ENCODE measurements around the gene PPP6R1.
"Not testable (repeated sequence)": the region's sequence is repeated elsewhere in the genome, so short reads cannot be mapped to it uniquely, and the experiment has no call there.

PPP6R1 gene

DNA sequence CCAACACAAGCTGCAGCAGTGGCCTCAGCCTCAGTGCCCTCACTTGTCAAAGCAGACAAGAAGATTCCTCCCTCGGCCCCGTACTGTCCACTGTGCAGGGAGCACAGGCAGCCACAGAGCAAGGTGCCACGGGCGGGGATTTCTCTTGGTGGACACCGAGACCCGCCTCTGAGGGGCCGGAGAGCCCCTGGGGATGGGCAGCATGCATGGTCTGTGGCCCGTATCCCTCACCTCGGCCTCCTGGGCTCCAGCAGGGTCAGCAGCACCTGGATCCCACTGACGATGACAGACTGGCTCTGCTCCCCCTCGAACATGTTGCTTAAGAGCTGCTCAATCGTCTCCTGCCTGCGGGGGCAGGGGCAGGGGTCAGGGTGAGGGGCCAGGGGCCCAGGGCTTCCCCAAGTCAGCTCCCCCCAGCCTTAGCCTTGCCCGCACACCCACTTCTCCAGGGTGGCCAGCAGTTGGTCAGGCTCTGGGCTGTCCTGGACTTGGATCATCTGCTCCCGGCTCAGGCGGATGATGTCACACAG, 16.8 kb downstream of the PPP6R1 start:
- no peak for DNase-seq

DNA sequence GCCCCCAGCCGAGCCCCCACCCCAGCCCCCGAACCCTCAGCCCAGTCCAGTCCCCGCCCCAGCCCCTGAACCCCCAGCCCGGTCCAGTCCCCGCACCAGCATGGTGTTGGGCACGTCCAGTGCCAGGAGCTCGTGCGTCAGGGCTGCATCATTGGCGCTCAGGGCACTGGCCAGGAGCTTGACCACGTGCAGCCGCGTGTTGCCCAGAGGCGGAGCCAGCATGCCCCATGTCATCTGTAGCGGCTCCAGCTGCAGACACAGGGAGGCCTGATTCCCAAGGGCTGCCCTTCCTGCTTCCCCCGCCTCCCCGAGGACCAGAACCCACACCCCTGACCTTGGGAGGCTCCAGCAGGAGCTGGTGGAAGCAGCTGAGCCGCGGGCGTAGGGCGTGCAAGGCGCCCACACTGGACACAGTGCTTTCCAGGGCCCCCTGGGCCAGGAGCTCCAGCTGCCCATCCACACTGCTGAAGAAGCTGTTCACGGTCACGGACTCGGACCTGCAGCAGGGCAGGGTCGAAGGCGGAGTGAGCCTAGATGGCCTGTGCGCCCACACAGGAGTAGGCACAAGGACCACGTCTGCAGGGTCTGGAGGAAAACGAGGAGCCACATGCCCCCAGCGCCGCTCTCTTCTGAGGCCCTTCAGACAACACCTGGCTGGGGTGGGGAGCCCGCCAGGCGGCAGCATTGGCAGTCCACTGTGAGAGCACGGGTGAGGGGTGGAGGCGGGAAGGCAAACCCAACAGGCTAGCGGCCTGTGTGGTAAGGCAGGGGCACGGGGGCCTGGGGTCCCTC, 17.5 kb downstream of the PPP6R1 start:
- DNase-seq, result no peak

DNA sequence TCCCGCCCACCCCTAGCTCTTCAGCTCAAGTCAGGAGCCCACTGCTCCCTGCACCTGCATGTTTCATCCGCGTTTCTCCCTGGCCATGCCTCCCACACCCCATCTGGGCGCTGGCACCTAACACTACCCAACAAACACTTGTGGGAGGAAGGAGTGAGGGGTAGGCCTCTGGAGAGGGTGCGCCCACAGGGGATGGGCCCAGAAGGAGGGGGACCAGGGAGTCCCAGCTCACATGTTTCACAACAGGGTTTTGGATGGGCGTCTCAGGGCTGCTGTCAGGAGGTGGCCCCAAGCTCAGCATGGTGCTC, 18.1 kb downstream of the PPP6R1 start:
- no peak for DNase-seq

GRCh38 chr19:55239004-55239403, 19.8 kb downstream of the PPP6R1 start:
- no peak for DNase-seq

DNA sequence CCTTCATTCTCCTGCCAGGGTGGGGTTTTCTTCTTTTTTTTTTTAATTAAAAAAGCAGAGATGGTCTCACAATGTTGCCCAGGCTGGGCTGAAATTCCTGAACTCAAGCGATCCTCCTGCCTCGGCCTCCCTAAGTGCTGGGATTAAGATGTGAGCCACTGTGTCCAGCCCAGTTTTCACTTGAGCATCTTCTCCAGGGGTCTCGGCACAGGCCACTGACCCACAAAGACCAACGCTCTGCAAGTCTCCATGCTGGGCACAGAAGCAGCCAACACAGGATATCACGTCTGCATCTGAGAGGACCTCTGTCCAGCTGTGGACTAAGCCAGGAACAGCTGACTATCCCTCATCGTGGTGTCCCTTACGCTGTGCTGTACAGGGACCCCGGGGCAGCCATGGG, 20.8 kb downstream of the PPP6R1 start:
- DNase-seq, result no peak

- no peak for DNase-seq
Measured at GRCh38 chr19:55232986-55233385, 25.8 kb downstream of the PPP6R1 start.

- DNase-seq, result no peak
Measured at GRCh38 chr19:55232286-55232602, 26.6 kb downstream of the PPP6R1 start.

GRCh38 chr19:55231391-55232285, 27.2 kb downstream of the PPP6R1 start:
- no peak for DNase-seq

DNA sequence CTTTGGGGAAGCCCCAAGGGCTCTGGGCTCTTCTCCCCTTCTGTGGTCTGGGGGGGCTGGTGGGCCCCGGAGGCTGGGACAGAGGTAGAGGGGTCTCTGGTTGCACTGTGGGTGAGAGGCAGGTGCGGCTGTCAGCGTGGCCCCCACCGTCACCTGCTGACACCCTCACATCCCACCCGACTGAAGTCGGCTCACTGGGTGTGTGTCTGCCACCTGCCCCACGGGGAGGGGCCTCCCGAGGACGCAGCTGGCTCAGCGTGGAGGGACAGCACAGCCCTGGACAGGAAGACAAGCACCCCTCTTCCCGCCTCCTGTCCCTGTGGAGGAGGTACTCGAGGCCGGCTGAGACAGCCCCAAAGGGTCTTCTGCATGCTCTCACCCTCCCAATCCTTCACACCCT, 28.0 kb downstream of the PPP6R1 start:
- DNase-seq, result no peak

- no peak for DNase-seq
Measured at GRCh38 chr19:55230329-55230728, 28.5 kb downstream of the PPP6R1 start.

- no peak for DNase-seq
Measured at GRCh38 chr19:55229789-55230182, 29.0 kb downstream of the PPP6R1 start.

DNA sequence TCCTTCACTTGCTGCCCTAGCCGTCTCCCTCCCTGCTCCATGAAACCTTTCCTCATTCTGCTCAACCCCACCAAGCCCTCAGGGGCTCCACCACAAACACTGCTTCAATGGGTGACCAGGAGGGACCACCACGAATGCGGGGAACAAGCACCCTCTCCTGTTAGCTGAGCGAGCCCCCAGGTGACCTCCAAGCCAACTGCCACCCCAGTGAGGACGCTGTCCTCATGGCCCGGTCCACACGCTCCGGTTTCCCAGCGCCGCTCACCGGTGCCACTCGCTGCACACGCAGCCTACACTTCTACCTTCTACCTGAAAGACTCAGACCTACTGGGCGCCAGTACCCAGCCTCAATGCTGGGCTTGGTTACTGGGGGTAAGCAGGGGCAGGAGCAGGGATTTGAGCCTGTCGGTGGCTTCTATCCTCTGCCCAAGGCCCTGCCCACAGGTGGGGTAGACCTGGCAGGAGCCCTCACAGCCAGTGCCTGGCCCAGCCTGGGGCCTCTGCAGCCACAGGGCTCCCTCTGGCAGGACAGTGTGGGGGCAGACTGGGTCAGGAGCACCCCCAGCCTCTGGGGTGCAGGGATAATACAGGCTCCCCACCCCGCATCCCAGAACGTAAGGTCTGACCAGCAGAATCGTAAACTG, 29.6 kb downstream of the PPP6R1 start:
- DNase-seq, result no peak

- no peak for DNase-seq
Measured at GRCh38 chr19:55228403-55229031, 30.3 kb downstream of the PPP6R1 start, which contains the start of gene TMEM86B. TMEM86B (minus strand) TSS chr19:55228763; CDS start chr19:55228741, 22 bp downstream.

DNA sequence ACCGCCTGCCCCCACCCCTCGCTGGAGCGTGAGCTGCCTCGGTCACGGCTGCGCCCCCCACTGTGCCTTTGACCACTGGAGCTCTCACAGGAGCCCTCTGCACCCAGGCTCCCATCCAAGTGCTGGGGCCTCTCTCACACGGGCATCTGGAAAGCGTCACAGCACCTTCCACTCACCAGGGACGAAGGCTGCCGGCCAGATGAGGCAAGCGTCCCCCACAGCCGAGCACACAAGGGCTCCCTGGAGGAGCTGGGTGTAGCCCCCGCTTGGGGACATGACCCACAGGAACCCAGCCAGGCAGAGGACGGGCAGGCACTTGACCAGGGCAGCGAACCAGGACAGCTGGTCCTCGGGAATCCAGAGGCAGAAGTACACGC, 30.8 kb downstream of the PPP6R1 start:
- DNase-seq, result no peak

- DNase-seq, result no peak
Measured at GRCh38 chr19:55227241-55228014, 31.4 kb downstream of the PPP6R1 start.

GRCh38 chr19:55226788-55227187, 32.0 kb downstream of the PPP6R1 start:
- DNase-seq, result no peak

- DNase-seq, result no peak
Measured at GRCh38 chr19:55226273-55226672, 32.5 kb downstream of the PPP6R1 start.

- no peak for DNase-seq
Measured at GRCh38 chr19:55225415-55225958, 33.3 kb downstream of the PPP6R1 start.

DNA sequence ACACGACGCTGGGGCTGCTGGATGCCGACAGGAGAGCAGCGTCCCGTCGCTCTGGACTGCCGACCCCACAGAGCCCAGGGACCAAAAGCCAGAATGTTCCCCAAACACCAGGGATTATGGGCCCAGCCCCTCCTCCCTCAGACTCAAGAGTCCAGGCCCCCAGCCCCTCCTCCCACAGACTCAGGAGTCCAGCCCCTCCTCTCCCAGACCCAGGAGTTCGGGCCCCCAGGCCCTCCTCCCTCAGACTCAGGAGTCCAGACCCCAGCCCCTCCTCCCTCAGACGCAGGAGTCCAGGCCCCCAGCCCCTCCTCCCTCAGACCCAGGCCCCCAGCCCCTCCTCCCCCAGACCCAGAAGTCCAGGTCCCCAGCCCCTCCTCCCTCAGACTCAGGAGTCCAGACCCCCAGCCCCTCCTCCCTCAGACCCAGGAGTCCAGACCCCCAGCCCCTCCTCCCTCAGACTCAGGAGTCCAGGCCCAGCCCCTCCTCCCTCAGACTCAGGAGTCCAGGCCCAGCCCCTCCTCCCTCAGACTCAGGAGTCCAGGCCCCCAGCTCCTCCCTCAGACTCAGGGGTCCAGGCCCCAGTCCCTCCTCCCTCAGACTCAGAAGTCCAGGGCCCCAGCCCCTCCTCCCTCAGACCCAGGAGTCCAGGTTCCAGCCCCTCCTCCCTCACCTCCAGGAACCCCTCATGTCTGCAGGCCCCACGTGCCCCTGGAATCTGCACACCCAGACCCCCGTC, 34.0 kb downstream of the PPP6R1 start:
- DNase-seq, result not testable (repeated sequence)

DNA sequence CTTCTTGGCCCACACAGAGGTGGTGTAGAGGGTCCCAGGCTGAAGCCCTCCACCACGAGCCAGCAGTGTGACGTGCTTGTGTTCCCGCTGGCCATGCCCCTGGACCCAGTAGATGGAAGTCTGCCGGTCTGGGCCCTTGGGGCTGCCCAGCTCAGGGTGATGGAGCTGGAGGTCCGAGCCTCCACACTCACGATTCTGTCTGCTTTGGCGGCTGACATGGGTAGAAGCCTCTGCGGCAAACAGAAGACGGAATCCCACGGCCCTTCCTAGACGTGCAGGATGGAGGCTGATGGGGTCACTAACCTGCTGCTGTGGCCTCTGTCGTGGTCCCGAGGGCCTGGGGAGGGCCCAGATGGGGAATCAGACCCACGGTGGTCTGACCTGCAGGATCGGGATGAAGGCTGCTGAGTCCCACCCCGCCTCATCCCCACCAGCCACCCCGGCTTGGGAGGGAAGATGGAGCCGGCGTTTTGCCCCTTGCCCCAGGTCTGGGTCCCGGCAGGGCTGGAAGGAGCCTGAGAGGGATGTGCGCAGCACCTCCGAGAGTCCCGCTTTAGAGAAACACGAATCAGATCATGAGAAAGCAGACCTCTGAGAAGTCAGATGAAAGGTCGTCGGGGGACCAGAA, 34.7 kb downstream of the PPP6R1 start:
- no peak for DNase-seq

All from NCI-H345 (cell line).